ENCODE results near the gene CACNB2.

DNA sequence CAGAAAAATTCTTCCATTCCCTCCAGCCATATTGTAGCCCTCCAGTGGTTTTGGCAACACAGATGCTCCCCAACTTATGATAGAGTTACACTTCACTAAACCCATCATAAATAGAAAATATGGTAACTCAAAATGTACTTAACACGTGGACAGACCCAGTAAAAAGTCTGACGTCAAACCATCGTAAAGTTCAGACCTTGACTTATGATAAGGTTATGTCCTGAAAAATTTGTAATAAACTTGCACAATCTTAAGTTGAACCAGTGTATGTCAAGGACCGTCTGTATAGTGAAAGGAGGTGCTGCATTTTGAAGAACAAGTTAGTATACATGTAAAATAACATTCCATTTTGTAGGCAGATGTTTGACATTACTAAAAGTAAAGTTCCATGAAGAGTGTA lies 368.4 kb downstream of the CACNB2 start:
- TF ChIP-seq, protein P1, sequence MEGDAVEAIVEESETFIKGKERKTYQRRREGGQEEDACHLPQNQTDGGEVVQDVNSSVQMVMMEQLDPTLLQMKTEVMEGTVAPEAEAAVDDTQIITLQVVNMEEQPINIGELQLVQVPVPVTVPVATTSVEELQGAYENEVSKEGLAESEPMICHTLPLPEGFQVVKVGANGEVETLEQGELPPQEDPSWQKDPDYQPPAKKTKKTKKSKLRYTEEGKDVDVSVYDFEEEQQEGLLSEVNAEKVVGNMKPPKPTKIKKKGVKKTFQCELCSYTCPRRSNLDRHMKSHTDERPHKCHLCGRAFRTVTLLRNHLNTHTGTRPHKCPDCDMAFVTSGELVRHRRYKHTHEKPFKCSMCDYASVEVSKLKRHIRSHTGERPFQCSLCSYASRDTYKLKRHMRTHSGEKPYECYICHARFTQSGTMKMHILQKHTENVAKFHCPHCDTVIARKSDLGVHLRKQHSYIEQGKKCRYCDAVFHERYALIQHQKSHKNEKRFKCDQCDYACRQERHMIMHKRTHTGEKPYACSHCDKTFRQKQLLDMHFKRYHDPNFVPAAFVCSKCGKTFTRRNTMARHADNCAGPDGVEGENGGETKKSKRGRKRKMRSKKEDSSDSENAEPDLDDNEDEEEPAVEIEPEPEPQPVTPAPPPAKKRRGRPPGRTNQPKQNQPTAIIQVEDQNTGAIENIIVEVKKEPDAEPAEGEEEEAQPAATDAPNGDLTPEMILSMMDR (IDR thresholded peaks at IDR 0.05; ENCODE audit: low read depth, low read length) = no peak
- no peak for TF ChIP-seq POLR2A (IDR thresholded peaks at IDR 0.05; ENCODE audit: extremely low read depth, insufficient read length)
- TF ChIP-seq, protein P2, sequence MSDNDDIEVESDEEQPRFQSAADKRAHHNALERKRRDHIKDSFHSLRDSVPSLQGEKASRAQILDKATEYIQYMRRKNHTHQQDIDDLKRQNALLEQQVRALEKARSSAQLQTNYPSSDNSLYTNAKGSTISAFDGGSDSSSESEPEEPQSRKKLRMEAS (IDR thresholded peaks at IDR 0.05; ENCODE audit: low read depth, low read length) = no peak

Data from NB4 (cell line).